Spinal cord (tissue), 10 donors: ENCODE results near the gene KRTAP3-2. TPM values are rescaled to one million over a fixed set of nuclear protein-coding genes. Genes with fewer than 3 reads are reported as not detected.
A peak's percentile ranks its signal among the peaks of the same experiment; 100 is the strongest.

Experiments
- DNase-seq, 6 donors: peaks; one replicate each; pipeline versions ENCODE4 v3.0.0 to v3.0.0-alpha.2; 2013 to 2015; ENCODE audit warnings: low spot score in 6 of 6, low read depth in 4 of 6
- H3K27ac ChIP-seq: one replicate; pipeline ENCODE4 v1.5.1; 2013; ENCODE audit warnings: low read depth, low read length, control low read depth
- H3K27me3 ChIP-seq: one replicate; pipeline ENCODE4 v1.6.1; 2013; ENCODE audit warnings: low read length; ENCODE audit not compliant: control insufficient read depth, insufficient read depth
- H3K36me3 ChIP-seq: one replicate; pipeline ENCODE4 v1.6.1; 2013; ENCODE audit warnings: low read length; ENCODE audit not compliant: control insufficient read depth, insufficient read depth
- H3K4me1 ChIP-seq: one replicate; pipeline ENCODE4 v1.6.1; 2013; ENCODE audit warnings: low read length; ENCODE audit not compliant: control insufficient read depth, insufficient read depth
- H3K4me3 ChIP-seq: one replicate; pipeline ENCODE4 v1.5.1; 2013; ENCODE audit warnings: low read depth, low read length, control low read depth
- H3K9me3 ChIP-seq: one replicate; pipeline ENCODE4 v1.6.1; 2013; ENCODE audit warnings: low read length; ENCODE audit not compliant: control insufficient read depth, insufficient read depth
- WGBS: methylation state at CpG from one replicate; pipeline ENCODE4 v1.1.5; 2013; ENCODE audit warnings: missing lambda C conversion rate; ENCODE audit not compliant: insufficient coverage; 5-methylcytosine and 5-hydroxymethylcytosine counted together
- polyA plus RNA-seq, 2 donors: library from polyadenylated mRNA; unstranded; fragments of 120-200 nt; gene quantifications; one replicate each; pipeline ENCODE4 v1.2.1, GENCODE V29; 2013; ENCODE audit not compliant: insufficient read length in 2 of 2
- total RNA-seq, 2 donors: library from RNA; depleted of rRNA in 1 of 2; stranded (reverse); fragments of 120-200 nt in 1 of 2; fragments of >200 nt in 1 of 2; gene quantifications; one replicate each; pipeline versions ENCODE4 v1.2.3 to v1.2.4, GENCODE V29; 2013 to 2014
- donor health status: healthy.

Gene KRTAP3-2
- total and polyA plus RNA-seq, 4 donors = not detected

GRCh38 chr17:41012326-41013120 lies 12.8 kb upstream of the KRTAP3-2 start:
- peak in 1 of 6 donors; percentile 56 for DNase-seq
- WGBS = 84% methylated on average over 6 of the region's 6 CpGs
- Histone ChIP-seq H3K27ac (no peak overlapping the region), H3K9me3 (no peaks in the 10 kb centered on the region), H3K4me3 (no peak overlapping the region), H3K4me1 (no peaks in the 10 kb centered on the region), H3K27me3 (no peaks in the 10 kb centered on the region), H3K36me3 (no peaks in the 10 kb centered on the region)

GRCh38 chr17:41010441-41010840 lies 10.7 kb upstream of the KRTAP3-2 start:
- H3K27me3 ChIP-seq = no peaks in the 10 kb centered on the region
- H3K9me3 ChIP-seq = no peaks in the 10 kb centered on the region
- no peak overlapping the region for H3K4me3 ChIP-seq
- H3K36me3 ChIP-seq = no peaks in the 10 kb centered on the region
- no peaks in the 10 kb centered on the region for H3K4me1 ChIP-seq
- H3K27ac ChIP-seq = no peak overlapping the region
- peak in 1 of 6 donors; percentile 56 for DNase-seq

GRCh38 chr17:41009936-41010335 lies 10.2 kb upstream of the KRTAP3-2 start:
- no peak for DNase-seq
- Histone ChIP-seq H3K36me3 (no peaks in the 10 kb centered on the region), H3K4me3 (no peak overlapping the region), H3K27me3 (no peaks in the 10 kb centered on the region), H3K9me3 (no peaks in the 10 kb centered on the region), H3K4me1 (no peaks in the 10 kb centered on the region), H3K27ac (no peak overlapping the region)
- no CpG with 5 or more reads among the region's 1 CpG for WGBS

GRCh38 chr17:41009301-41009760 lies 9.6 kb upstream of the KRTAP3-2 start:
- WGBS = 80% methylated on average over 1 of the region's 4 CpGs
- no peak overlapping the region for H3K27ac ChIP-seq
- no peak overlapping the region for H3K4me3 ChIP-seq
- H3K27me3 ChIP-seq = no peaks in the 10 kb centered on the region
- no peaks in the 10 kb centered on the region for H3K4me1 ChIP-seq
- DNase-seq = no peak
- no peaks in the 10 kb centered on the region for H3K36me3 ChIP-seq
- no peaks in the 10 kb centered on the region for H3K9me3 ChIP-seq

- Histone ChIP-seq H3K9me3 (no peaks in the 10 kb centered on the region), H3K4me1 (no peaks in the 10 kb centered on the region), H3K27me3 (no peaks in the 10 kb centered on the region), H3K36me3 (no peaks in the 10 kb centered on the region), H3K27ac (no peak within 1 kb of the TSS), H3K4me3 (no peak within 1 kb of the TSS)
- DNase-seq = no peak
- WGBS = 81% methylated on average over 6 of the region's 8 CpGs
These were observed 9.1 kb upstream of the KRTAP3-2 start, which contains the start of gene KRTAP3-1 for GRCh38 chr17:41008811-41009210. TSS of gene KRTAP3-1 (minus strand) at chr17:41009128. CDS start at chr17:41009074, 54 bp downstream.

GRCh38 chr17:41004397-41004796 lies 4.7 kb upstream of the KRTAP3-2 start:
- DNase-seq = no peak
- H3K4me1 ChIP-seq = no peaks in the 10 kb centered on the region
- WGBS = 88% methylated on average over 3 of the region's 3 CpGs
- H3K4me3 ChIP-seq = no peak overlapping the region
- no peaks in the 10 kb centered on the region for H3K27me3 ChIP-seq
- no peak overlapping the region for H3K27ac ChIP-seq
- H3K9me3 ChIP-seq = no peaks in the 10 kb centered on the region
- H3K36me3 ChIP-seq = no peaks in the 10 kb centered on the region

GRCh38 chr17:41003926-41004325 lies 4.2 kb upstream of the KRTAP3-2 start:
- no peak overlapping the region for H3K27ac ChIP-seq
- H3K36me3 ChIP-seq = no peaks in the 10 kb centered on the region
- H3K4me1 ChIP-seq = no peaks in the 10 kb centered on the region
- no peak for DNase-seq
- H3K27me3 ChIP-seq = no peaks in the 10 kb centered on the region
- H3K9me3 ChIP-seq = no peaks in the 10 kb centered on the region
- H3K4me3 ChIP-seq = no peak overlapping the region
- WGBS = 100% methylated on average over 3 of the region's 4 CpGs

- WGBS = 64% methylated on average over 3 of the region's 5 CpGs
- H3K27me3 ChIP-seq = no peaks in the 10 kb centered on the region
- no peak overlapping the region for H3K4me3 ChIP-seq
- no peaks in the 10 kb centered on the region for H3K36me3 ChIP-seq
- no peak overlapping the region for H3K27ac ChIP-seq
- no peak for DNase-seq
- H3K4me1 ChIP-seq = no peaks in the 10 kb centered on the region
- no peaks in the 10 kb centered on the region for H3K9me3 ChIP-seq
These were observed 3.1 kb upstream of the KRTAP3-2 start for GRCh38 chr17:41002814-41003213.

- H3K9me3 ChIP-seq = no peaks in the 10 kb centered on the region
- H3K4me3 ChIP-seq = no peak overlapping the region
- no peak overlapping the region for H3K27ac ChIP-seq
- 90% methylated on average over 2 of the region's 4 CpGs for WGBS
- no peaks in the 10 kb centered on the region for H3K36me3 ChIP-seq
- no peaks in the 10 kb centered on the region for H3K4me1 ChIP-seq
- no peak for DNase-seq
- H3K27me3 ChIP-seq = no peaks in the 10 kb centered on the region
These were observed 2.1 kb upstream of the KRTAP3-2 start for GRCh38 chr17:41001795-41002194.

GRCh38 chr17:40997361-40997760 lies 2.3 kb downstream of the KRTAP3-2 start:
- Histone ChIP-seq H3K27ac (no peak overlapping the region), H3K27me3 (no peaks in the 10 kb centered on the region), H3K4me1 (no peaks in the 10 kb centered on the region), H3K9me3 (no peaks in the 10 kb centered on the region), H3K36me3 (no peaks in the 10 kb centered on the region), H3K4me3 (no peak overlapping the region)
- 3% methylated on average over 2 of the region's 2 CpGs for WGBS
- DNase-seq = no peak
